Ovary (tissue), 3 donors: Measurements from ENCODE around the gene SPRED2.

ENCODE experiments used
- POLR2A ChIP-seq: fragments of 450-650 bp; IDR thresholded peaks from one replicate; pipeline ENCODE4 v1.6.1; 2017; ENCODE audit warnings: antibody characterized with exemption, mild to moderate bottlenecking, moderate library complexity
- TF ChIP-seq, protein P1 (sequence below), 3 donors: fragments of 450-650 bp in 2 of 3; fragments of 200-600 bp in 1 of 3; IDR thresholded peaks; one replicate each; pipeline versions ENCODE4 v1.5.1 to v1.8.0; 2016 to 2022; ENCODE audit warnings: antibody characterized with exemption in 3 of 3, mild to moderate bottlenecking in 1 of 3
- donor health status: DM: no; HTN: no; CAD: no.

DNA sequence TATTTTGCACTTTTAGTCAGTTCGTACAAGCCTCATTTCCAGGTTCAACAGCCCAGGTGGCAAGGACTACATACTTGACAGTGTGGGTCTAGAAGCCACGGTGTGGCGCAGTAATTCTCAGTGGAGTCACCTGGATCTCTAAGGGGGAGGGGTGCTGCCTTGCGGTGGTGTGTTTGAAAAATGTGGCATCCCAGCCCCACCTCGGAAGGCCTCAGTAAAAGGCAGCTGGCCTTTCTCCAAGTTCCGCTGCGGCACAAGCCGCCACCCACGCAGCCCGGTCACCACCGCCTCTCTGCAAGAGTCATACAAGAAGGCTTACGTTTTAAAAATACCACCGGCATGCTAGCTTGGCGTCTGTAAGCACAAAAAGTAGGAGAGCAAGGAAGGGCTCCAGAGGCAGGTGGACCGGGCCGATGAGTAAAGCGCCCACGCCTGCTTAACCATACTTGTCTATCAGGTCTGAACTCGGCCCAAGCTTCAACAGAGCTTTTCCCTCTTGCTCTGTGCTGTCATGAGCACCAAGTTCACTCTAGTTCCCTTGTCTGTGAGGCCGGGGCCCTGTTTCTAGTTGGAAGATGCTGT is 49.5 kb downstream of the SPRED2 start:
- TF ChIP-seq POLR2A = no peak
- TF ChIP-seq, protein P1, sequence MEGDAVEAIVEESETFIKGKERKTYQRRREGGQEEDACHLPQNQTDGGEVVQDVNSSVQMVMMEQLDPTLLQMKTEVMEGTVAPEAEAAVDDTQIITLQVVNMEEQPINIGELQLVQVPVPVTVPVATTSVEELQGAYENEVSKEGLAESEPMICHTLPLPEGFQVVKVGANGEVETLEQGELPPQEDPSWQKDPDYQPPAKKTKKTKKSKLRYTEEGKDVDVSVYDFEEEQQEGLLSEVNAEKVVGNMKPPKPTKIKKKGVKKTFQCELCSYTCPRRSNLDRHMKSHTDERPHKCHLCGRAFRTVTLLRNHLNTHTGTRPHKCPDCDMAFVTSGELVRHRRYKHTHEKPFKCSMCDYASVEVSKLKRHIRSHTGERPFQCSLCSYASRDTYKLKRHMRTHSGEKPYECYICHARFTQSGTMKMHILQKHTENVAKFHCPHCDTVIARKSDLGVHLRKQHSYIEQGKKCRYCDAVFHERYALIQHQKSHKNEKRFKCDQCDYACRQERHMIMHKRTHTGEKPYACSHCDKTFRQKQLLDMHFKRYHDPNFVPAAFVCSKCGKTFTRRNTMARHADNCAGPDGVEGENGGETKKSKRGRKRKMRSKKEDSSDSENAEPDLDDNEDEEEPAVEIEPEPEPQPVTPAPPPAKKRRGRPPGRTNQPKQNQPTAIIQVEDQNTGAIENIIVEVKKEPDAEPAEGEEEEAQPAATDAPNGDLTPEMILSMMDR (IDR thresholded peaks at IDR 0.05) = no peak
